Parathyroid adenoma (tissue), 2 donors: ENCODE data around the gene ZNF518A.
"Not testable (repeated sequence)": the region's sequence is repeated elsewhere in the genome, so short reads cannot be mapped to it uniquely, and the experiment has no call there.

Experiments
- H2AFZ ChIP-seq: fragments of 300-600 bp; sonication (generic); one replicate; pipeline ENCODE4 v1.7.0; 2017; ENCODE audit warnings: antibody characterized with exemption, mild to moderate bottlenecking
- H3K27ac ChIP-seq: fragments of 300-600 bp; sonication (generic); one replicate; pipeline ENCODE4 v1.7.0; 2017
- H3K27me3 ChIP-seq: fragments of 300-600 bp; sonication (generic); one replicate; pipeline ENCODE4 v1.7.0; 2017; ENCODE audit warnings: low read length; ENCODE audit not compliant: control insufficient read depth, insufficient read depth
- H3K36me3 ChIP-seq: fragments of 300-600 bp; sonication (generic); one replicate; pipeline ENCODE4 v1.7.0; 2017; ENCODE audit warnings: low read length; ENCODE audit not compliant: control insufficient read depth, insufficient read depth
- H3K4me1 ChIP-seq: fragments of 300-600 bp; sonication (generic); one replicate; pipeline ENCODE4 v1.7.0; 2017; ENCODE audit warnings: control low read depth
- H3K4me2 ChIP-seq: fragments of 300-600 bp; sonication (generic); one replicate; pipeline ENCODE4 v1.7.0; 2017; ENCODE audit warnings: low read length
- H3K4me3 ChIP-seq: fragments of 300-600 bp; sonication (generic); one replicate; pipeline ENCODE4 v1.7.0; 2017; ENCODE audit warnings: low read depth, low read length
- H3K79me2 ChIP-seq: fragments of 300-600 bp; sonication (generic); one replicate; pipeline ENCODE4 v1.7.0; 2017; ENCODE audit warnings: control low read depth
- H3K9ac ChIP-seq: fragments of 300-600 bp; sonication (generic); one replicate; pipeline ENCODE4 v1.7.0; 2017; ENCODE audit warnings: mild to moderate bottlenecking
- H3K9me3 ChIP-seq: fragments of 300-600 bp; sonication (generic); one replicate; pipeline ENCODE4 v1.7.0; 2017; ENCODE audit warnings: low read length; ENCODE audit not compliant: control insufficient read depth
- CTCF ChIP-seq: fragments of 300-600 bp; sonication (generic); IDR thresholded peaks from one replicate; pipeline ENCODE4 v1.7.0; 2017; ENCODE audit warnings: antibody characterized with exemption, mild to moderate bottlenecking
- donor health status: primary hyperparathyroidism.

Gene ZNF518A

GRCh38 chr10:96170230-96170629, 40.1 kb downstream of the ZNF518A start:
- Histone ChIP-seq H3K4me1 (no peaks in the 10 kb centered on the region), H3K4me3 (no peak overlapping the region), H3K27ac (no peak overlapping the region), H3K27me3 (no peaks in the 10 kb centered on the region), H3K4me2 (no peak overlapping the region), H3K9ac (no peak overlapping the region), H3K36me3 (no peaks in the 10 kb centered on the region), H3K9me3 (peaks cover 2% of the 10 kb centered on the region), H3K79me2 (no peaks in the 10 kb centered on the region), H2AFZ (no peak overlapping the region)
- TF ChIP-seq CTCF: no peak

- H3K9ac ChIP-seq: no peak overlapping the region
- no peak overlapping the region for H3K4me3 ChIP-seq
- peaks cover 2% of the 10 kb centered on the region for H3K9me3 ChIP-seq
- no peak overlapping the region for H2AFZ ChIP-seq
- no peaks in the 10 kb centered on the region for H3K79me2 ChIP-seq
- H3K27ac ChIP-seq: no peak overlapping the region
- H3K36me3 ChIP-seq: no peaks in the 10 kb centered on the region
- no peaks in the 10 kb centered on the region for H3K27me3 ChIP-seq
- TF ChIP-seq CTCF: no peak
- no peaks in the 10 kb centered on the region for H3K4me1 ChIP-seq
- H3K4me2 ChIP-seq: no peak overlapping the region
Observed at GRCh38 chr10:96172666-96173065, 42.6 kb downstream of the ZNF518A start.

GRCh38 chr10:96176985-96177384, 46.9 kb downstream of the ZNF518A start:
- Histone ChIP-seq H3K4me1 (no peaks in the 10 kb centered on the region), H3K4me2 (no peak overlapping the region), H3K79me2 (no peaks in the 10 kb centered on the region), H3K27me3 (no peaks in the 10 kb centered on the region), H3K36me3 (no peaks in the 10 kb centered on the region), H3K4me3 (no peak overlapping the region), H3K9ac (no peak overlapping the region), H2AFZ (no peak overlapping the region), H3K9me3 (peaks cover 2% of the 10 kb centered on the region), H3K27ac (no peak overlapping the region)
- TF ChIP-seq CTCF: no peak

- no peak overlapping the region for H2AFZ ChIP-seq
- H3K9me3 ChIP-seq: no peaks in the 10 kb centered on the region
- H3K4me1 ChIP-seq: no peaks in the 10 kb centered on the region
- no peaks in the 10 kb centered on the region for H3K36me3 ChIP-seq
- H3K27me3 ChIP-seq: no peaks in the 10 kb centered on the region
- H3K27ac ChIP-seq: no peak overlapping the region
- H3K79me2 ChIP-seq: no peaks in the 10 kb centered on the region
- no peak overlapping the region for H3K9ac ChIP-seq
- no peak overlapping the region for H3K4me2 ChIP-seq
- no peak for TF ChIP-seq CTCF
- no peak overlapping the region for H3K4me3 ChIP-seq
Observed at GRCh38 chr10:96188421-96188820, 58.3 kb downstream of the ZNF518A start.

GRCh38 chr10:96188916-96189315, 58.8 kb downstream of the ZNF518A start:
- Histone ChIP-seq H3K4me2 (no peak overlapping the region), H3K4me1 (no peaks in the 10 kb centered on the region)

GRCh38 chr10:96189505-96189904, 59.4 kb downstream of the ZNF518A start:
- not testable (repeated sequence) for H3K79me2 ChIP-seq, H3K9ac ChIP-seq, H3K4me3 ChIP-seq, H2AFZ ChIP-seq, H3K27ac ChIP-seq, H3K9me3 ChIP-seq, H3K36me3 ChIP-seq, H3K27me3 ChIP-seq, H3K4me1 ChIP-seq, H3K4me2 ChIP-seq

More at GRCh38 chr10:96188916-96189315, 58.8 kb downstream of the ZNF518A start:
- H3K79me2 ChIP-seq: no peaks in the 10 kb centered on the region
- H3K36me3 ChIP-seq: no peaks in the 10 kb centered on the region
- no peak overlapping the region for H2AFZ ChIP-seq
- no peaks in the 10 kb centered on the region for H3K27me3 ChIP-seq
- TF ChIP-seq CTCF: no peak
- no peak overlapping the region for H3K9ac ChIP-seq
- H3K4me3 ChIP-seq: no peak overlapping the region
- H3K9me3 ChIP-seq: no peaks in the 10 kb centered on the region
- no peak overlapping the region for H3K27ac ChIP-seq
